CD4-positive, alpha-beta T cell treated with Interleukin-10 for 1 hour (primary cell): ENCODE data around the gene C9orf50.
A peak's percentile ranks its signal among the peaks of the same experiment; 100 is the strongest.
"Not testable (repeated sequence)": the region's sequence is repeated elsewhere in the genome, so short reads cannot be mapped to it uniquely, and the experiment has no call there.

Experiments used
- DNase-seq: peaks from one replicate; pipeline ENCODE4 v3.0.0-alpha.2; 2020

C9orf50 gene

DNA sequence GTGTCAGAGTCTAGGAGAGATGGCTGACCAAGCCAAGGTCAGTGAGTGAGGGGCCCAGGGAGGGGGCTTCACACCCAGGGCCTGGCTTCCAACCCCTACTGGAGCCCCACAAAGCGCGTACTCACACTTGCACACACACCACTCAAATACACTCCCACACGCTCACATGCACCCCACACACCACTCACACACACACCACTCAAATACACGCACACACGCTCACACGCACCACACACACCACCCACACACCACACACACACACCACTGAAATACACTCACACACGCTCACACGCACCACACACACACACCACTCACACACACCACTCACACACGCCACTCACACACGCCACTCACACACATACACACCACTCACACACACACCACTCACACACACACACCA lies 26.7 kb upstream of the C9orf50 start:
- no peak for DNase-seq

DNA sequence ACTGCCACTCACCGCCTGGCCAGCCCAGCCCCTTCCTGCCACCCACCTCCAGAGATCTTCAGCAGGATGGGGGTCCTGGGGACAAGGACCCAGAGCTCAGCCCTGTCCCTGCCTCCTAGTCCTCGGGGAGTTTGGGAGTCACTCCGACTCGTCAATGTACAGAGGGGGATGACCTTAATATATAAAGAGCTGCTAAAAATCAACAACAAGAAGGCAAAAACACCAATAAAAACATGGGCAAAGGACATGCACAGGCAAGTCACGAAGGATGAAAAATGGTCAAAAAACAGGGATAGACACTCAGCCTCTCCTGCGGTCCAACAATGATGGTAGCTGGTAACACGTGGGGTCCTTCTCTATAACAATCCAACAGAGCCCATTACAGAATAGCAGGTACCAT lies 25.8 kb upstream of the C9orf50 start:
- DNase-seq, result no peak

DNA sequence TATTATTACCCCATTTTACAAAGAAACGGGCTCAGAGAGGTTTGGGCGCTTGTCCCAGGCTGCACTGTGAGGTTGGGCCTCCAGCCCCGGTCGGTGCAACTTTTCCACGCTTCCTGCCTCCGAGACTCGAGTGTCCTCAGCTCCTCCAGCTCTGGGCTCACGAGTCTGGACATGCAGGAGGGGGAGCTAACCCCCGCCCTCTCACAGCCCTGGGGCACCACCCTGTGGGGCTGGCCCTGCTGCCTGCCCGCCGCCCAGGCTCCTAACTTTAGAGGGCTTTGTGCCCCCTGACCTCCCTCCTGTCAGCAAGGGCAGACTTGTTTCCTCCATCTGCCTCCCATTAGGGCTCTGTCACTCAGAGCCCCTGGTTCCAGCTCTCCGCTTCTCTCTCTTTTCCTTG lies 25.4 kb upstream of the C9orf50 start:
- DNase-seq, result no peak

DNA sequence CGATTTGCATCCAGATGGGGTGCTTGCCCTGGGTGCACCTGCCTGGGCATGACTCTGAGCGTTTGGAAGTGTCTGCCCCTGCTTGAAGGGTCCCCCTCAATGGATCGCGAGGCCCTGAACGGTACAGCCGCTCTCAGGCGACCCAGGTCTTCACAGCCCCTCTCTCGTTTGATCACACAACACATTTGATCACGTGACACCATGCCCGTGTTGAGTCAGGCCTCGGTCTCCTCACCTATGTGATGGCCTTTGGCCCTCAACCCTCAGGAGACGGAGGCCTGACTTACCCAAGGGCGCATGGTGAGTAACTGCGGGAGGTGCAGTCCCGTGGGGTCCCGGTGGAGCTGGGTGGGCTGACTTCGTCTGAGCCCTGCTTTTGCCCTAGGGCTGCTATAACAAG lies 24.0 kb upstream of the C9orf50 start:
- no peak for DNase-seq

DNA sequence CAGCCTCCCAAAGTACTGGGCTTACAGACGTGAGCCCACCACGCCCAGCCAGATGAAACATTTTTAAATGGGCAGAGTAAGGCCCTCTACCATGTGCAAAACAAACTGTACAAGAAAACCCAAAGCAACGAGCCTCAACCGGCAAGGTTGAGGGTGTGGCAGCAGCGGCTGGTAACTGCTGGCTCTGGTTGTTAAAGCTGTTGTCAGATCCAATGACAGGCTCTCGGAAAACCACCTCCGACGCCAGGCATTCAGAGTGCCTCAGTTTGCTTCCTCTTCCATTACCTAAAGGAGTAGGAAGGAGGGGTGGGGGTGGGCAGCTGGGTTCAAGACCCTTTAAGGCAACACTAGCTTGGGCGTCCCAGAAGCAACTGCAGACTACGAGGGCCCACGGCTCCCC lies 23.5 kb upstream of the C9orf50 start:
- DNase-seq, result no peak

DNA sequence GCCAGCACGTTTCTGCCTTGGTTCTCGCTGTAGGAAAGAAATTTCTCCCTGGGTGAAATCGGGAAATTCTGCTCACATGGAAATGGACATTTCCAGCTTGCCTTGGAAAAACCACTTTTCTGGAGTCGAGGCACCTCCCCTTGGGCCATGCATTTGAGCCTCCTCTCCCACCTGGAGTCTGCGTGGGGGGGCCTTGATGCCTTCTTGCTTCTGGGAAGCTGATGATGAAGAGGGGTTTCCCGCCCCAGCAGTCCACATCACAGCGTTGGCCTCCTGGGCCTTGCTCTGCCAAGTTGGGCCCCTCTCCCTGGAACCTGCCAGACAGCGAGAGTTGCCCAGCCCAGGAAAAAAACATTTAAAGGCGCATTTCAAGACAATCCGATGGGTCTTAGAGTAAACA lies 22.8 kb upstream of the C9orf50 start:
- no peak for DNase-seq

DNA sequence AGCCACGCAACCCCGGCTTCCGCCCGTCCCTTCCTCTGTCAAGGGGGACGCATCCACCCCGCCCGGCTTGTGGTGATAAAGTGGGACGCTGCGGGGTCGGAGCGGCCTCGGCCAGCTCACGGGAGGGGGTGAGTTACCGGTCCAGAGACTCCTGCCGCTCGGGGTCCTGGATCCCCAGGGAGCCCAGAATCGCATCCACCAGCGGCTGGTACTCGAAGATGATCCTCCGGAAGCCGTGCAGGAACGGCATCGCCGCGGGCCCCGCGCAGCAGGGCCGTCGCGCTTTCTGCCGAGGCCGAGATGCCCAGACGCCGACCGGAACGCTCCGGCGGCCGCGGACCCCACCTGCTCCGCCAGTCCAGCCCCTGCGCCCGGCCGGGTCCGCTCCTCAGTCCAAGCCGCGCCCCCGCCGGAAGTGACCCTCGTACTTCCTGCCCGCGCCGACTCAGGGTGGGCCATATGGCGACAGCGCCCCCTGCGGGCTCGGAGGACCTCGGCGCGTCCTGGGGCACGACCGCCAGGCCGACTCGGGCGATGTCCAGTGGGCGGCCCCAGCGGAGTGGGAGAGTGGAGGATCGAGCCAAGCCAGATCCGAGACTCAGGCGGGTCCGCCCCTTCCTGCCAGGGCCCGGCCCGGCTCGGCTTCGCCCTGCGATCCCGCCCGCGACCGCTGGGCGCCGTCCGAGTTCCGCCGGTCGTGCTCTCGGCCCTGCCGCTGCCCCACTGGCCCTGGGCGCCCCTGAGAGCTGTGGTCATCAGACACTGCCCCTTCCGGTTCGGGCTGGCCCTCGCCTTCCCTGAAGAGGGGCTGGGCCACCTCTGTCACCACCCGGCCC lies 21.1 kb upstream of the C9orf50 start, which contains the start of gene ASB6:
Gene ASB6, minus strand, starts transcription at position 402 of the 836 bp plus-strand sequence. Its CDS starts 152 bp downstream, at position 250.
- DNase-seq, result peak; percentile 94

DNA sequence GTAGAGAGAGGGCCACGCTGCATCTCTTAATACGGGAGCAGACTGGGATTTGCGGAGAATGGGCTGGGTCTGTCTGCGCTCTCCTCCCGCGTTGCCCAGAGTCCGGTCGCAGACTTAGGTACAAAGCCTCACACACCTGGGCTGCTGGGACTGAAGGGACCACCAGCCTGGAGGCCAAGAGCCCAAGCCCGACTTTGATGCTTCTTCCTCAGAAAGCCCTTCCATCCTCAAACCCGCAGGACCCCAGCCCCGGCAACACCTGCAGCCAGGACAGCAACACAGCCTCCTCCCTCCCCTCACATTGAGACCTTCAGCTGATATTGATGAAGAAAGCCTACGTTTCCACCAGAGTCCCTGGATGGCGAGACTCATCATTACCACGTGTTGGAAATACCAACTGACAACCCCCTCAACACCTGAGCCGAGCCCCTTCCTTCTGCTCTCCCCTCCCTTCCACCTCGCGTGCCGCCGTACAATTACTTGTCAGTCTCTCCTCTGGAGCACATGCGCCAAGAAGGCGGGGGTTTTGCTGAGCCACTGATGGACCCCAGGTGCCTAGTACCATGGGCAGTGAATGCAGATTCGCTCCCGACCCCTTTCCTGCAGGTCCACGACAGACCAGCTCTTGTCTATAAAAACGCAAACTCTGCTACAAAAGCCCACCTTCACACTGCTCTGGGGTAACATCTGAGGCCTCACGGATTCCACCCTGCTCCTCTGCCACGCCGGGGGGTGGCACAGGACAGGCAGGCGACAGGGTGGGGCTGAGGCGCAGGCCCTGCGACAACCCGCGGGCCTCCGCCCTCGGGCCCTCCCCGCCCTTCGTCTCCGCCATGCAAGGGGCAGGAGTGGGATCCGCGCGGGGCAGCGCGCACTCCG lies 20.2 kb upstream of the C9orf50 start:
- DNase-seq, result no peak

DNA sequence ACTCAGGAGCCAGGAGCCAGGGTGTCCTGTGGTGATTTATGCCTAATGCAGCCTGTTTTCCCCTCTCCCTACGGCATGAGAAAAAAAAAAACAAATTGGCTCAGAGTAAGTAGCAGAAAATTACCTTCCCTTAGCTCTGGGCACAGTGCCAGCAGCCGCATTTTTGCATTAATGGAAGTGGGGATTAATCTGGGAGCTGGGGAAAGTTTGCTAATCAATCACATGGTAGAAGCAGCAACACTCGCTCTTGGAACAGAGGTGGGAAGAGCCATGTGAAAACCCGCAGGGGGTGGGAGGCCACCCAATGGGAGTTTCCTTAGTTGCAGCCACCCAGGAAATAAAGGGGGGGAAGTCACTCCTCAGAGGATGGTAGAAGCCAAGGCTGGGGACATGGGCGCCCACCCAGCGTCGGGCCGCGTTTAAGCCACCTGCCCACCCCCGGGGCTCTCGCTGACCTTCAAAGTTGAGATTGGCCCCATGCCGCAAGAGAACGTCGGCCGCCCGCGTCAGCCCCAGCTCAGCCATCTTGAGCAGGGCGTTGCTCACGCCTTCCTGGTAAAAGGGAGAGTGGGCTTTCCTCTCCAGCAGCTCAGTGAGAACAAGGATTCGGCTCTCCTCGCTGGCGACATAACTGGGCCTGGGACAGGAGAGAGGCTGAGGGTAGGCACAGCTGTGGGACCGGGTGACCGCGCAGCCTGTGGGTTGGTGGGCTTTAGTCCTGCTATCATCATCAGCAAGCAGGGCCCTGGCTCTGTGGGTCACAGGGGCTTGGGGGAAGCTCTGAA lies 19.4 kb upstream of the C9orf50 start:
- no peak for DNase-seq

DNA sequence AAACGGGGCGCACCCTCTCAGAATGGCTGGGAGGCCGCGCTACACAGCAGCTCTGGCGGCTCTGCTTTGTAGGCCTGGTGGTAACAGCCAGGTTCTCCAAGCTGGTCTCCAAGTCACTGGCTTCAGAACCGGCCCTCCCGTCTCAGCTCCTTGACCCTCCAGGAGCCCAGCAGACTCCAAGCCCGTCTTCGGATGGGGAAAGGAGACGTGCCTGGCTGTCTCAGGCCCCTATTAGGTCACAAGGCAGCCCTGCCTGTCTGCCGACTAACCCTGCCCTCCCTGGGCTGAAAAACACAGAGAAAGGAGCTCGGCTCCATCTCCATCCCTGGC lies 18.8 kb upstream of the C9orf50 start:
- no peak for DNase-seq

DNA sequence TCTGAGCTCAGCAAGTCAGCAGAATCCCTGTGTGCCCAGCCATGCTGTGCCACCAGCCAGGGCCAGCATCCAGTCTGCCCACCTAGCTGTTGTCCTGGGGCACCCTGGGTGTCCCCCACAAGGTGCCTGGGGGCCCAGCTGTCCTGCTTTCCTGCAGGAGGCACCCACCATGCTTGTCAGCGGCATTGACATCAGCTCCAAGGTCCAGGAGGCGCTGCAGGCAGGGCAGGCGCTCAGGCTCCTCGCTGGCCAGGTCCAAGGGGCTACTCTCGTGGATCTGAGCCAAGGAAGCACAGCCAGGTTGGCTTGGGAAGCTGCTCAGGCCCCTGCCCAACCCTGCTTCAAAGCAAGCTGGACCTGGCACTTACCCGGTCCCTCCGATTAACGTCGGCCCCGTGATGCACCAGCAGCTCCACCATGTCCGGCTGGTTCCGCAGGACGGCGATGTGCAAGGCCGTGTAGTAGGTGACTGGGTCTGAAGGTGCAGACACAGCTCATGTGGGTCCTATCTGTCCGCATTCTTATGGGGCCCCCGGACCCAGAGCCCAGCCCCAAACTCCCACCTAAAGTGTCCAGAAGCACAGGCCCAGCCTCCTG lies 18.2 kb upstream of the C9orf50 start:
- no peak for DNase-seq

DNA sequence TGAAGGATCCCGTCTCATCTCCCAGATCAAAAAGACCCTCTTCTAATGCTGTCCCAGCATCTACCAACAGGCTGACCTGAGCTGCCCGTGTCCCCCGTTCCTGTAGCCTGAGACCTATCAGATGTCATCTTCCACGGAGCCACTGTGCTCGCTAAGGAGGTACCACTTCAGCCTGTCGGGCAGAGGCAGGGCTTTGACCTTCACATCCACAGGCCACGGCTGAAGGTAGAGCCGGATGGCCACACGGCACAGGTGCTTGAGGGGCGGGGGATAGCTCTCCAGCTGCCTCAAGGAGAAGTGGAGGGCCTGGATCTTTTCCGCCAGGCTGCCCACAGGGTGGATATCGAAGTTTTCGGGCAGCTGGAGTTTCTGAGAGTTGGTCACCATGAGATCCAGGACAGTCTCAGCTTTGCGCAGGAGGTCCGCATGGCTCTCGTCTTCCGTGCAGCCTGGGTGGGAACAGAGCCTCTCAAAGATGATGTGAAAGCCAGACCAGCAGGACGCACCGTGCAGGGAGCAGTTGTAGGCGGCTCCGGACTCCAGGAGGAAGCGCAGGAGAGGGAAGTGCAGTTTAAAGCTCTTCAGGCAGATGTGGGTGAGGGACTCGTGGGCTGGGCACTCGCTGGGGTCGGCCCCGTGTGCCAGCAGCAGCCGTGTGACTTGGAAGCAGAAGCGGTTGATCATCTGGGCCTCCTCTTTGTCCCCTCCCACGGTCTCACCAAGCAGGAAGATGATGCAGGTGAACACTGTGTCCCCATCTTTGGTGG lies 17.0 kb upstream of the C9orf50 start:
- no peak for DNase-seq

DNA sequence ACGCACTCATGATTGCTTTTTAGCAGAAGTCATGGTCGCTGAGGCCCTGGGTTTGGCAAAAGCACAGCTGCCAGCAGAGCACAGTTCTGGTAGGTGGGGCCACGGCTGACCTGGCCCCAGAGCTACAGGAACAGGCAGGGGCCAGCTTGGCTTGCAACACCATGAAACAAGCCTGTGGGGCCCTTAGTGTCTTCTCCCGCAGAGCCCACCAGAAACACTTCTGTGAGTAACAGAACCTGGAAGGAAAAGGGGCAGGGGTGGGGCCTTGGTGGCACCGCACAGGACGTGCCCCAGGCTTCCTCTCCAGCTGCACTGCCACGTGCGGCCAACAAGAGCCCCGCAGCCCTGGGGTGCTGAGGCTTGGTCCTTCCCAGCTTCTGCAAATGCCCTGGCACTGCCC lies 16.2 kb upstream of the C9orf50 start:
- DNase-seq, result no peak

DNA sequence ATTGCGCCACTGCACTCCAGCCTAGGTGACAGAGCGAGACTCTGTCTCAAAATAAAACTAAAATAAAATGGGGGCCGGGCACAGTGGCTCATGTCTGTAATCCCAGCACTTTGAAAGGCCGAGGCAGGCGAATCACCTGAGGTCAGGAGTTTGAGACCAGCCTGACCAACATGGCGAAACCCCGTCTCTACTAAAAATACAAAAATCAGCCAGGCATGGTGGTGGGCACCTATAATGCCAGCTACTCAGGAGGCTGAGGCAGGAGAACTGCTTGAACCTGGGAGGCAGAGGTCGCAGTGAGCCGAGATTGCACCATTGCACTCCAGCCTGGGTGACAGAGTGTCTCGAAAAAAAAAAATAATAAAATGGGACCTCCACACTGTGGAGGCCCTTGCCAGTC lies 15.4 kb upstream of the C9orf50 start:
- not testable (repeated sequence) for DNase-seq

DNA sequence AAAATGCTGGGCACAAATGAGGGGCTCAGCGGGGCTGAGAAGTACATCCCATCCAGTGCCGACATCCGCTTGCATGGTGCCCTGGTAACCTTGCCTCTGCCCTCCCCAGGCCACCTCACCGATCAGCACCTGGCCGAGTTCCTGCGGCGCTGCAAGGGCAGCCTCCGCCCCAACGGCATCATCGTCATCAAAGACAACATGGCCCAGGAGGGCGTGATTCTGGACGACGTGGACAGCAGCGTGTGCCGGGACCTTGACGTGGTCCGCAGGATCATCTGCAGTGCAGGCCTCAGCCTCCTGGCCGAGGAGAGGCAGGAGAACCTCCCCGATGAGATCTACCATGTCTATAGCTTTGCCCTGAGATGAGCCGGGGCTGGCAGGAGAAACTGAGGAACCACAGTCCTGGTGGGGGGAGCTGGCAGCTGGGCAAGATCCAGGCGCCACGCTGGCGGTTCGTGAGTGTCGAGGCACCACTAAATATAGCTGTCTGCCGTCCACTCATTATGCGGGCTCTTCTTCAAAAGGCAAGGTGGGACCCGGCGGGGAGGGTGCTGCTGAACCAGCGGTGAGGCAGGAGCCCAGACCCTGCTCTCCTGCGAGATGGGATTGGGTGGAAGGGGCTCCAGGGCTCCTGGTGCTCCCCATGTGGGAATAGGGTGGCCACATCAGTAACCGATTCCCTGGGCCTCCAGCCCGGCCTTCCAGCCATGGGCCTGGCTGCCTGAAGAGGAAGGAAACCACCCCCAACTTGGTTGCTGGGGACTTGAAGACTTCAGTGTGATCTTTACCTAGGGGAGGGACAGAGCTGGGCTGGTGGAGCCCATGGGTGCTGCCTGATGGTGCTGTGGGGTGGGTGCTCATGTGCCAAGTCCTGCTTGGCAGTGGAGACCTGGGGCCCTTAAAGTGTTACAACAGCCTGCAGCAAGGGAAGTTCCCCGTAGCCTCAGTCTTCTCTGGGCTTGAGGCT lies 14.5 kb upstream of the C9orf50 start:
- no peak for DNase-seq

DNA sequence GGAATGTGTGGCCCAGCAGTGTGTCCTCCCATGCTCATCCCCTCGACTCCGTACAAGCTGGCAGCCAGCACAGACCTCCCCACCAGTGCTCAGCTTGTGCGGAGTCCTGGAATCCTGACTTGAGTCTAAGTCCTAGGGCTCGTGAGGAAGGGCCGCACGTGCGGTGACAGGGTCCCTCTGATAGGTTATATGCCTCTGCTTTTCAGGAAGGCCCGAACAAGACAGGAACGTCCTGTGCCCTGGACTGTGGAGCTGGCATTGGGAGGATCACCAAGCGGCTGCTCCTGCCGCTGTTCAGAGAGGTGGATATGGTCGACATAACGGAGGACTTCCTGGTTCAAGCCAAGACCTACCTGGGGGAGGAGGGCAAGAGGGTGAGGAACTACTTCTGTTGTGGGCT lies 12.9 kb upstream of the C9orf50 start:
- DNase-seq, result no peak

DNA sequence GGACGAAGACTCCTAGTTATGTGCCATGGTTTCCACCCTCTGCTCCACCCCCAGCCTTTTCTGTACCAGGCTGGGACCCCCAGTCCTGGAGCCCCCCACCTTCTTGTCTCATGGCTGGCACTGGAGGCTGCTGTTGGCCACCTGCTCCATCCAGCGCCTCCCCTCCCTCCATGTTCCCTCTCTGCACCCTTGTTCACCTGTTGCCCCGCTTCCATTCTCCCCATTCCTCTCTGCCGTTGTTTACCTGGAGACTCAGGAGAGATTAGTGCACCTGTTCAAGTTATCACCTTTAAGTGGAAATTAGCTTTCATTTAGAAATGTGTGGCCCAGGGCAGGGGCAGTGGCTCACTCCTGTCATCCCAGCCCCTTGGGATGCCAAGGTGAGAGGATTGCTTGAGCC lies 12.3 kb upstream of the C9orf50 start:
- DNase-seq, result no peak

DNA sequence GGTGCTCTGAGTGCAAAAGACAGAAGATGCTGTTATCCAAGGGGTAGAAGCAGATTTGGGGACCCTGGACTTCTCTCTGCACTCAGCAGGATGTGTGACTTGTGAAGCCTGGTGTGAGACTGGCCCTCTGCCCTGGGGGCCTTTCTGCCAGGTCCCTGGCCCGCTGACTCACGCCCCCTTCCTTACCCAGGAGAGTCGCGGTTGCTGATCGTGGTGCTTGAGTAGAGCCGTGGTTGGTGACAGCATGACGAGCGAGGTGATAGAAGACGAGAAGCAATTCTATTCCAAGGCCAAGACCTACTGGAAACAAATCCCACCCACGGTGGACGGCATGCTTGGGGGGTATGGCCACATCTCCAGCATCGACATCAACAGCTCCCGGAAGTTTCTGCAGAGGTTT lies 11.6 kb upstream of the C9orf50 start:
- DNase-seq, result no peak

DNA sequence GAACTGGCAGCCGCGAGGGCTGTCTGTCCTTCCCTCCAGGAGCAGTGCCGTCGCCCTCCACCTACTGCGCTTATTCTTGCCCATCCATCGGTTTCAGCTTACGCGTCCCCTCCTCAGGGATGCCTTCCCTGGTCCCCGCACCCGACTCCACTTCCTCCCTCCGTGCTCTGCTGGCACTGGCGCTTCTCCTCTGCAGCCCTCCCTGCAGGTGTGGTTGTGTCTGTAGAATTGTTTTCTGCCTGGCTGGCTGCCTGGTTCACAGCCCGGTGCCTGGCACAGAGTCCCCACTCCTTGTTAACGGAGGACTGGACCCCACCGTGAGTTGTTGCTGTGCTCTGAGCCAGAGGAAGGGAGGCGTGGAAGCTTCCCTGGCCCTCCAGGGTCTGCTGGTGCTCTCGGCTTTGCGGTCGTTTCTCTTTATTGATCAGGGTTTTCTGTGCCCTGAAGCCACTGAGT lies 10.8 kb upstream of the C9orf50 start:
- no peak for DNase-seq

DNA sequence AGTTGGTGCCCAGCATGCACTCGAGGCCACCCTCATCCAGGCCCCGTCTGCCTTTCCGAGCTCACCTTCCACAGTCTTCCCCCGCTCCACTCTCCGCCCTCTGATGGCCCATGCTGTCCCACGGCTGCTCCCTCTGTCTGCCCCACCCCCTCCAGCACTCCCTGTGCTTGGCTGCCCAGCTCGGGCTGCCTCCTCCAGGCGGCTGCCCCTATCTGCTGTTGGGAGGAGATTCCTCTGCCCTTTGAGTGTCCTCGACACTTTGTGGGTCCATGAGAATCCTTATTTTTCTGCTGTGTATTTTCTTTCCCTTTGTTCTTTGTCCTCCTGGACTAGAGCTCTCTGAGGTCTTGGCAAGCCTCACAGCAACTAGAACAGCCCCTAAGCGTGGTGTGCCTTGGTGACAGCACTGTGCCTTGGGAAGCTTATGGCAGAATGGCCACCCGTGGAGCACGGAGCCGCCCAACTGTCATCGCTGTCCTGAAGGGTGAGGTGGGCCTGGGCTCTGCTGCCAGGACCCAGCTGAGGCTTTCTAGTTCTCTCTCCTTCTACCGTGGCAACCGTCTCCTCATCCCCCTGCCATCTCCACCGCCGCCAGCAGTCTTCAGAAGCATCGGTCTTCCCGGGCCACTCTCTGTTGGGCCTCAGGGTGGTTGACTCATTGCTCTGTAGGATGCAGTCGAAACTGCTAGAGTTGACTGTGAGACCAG lies 10.2 kb upstream of the C9orf50 start:
- DNase-seq, result no peak
